Uterus (tissue), 4 donors: Measurements from ENCODE around the gene TSPAN5. TPM values are rescaled to one million over a fixed set of nuclear protein-coding genes. Genes with fewer than 3 reads are reported as not detected.

Experiments used
- DNase-seq, 2 donors: peaks; one replicate each; pipeline ENCODE4 v3.0.0-alpha.2; 2019 to 2020
- H3K27ac ChIP-seq, 2 donors: fragments of 200-600 bp; sonication (generic); 1 replicate in 1 of 2; 2 replicates in 1 of 2; pipeline ENCODE4 v1.5.1; 2016 to 2018
- H3K27me3 ChIP-seq, 2 donors: fragments of 200-600 bp; sonication (generic); one replicate each; pipeline ENCODE4 v1.5.1; 2018 to 2019; ENCODE audit warnings: control low read depth in 1 of 2
- H3K36me3 ChIP-seq, 2 donors: fragments of 200-600 bp; sonication (generic); one replicate each; pipeline ENCODE4 v1.5.1; 2019; ENCODE audit warnings: control low read depth in 1 of 2
- H3K4me1 ChIP-seq, 2 donors: fragments of 200-600 bp; sonication (generic); one replicate each; pipeline ENCODE4 v1.5.1; 2018 to 2019; ENCODE audit warnings: control low read depth in 1 of 2
- H3K4me3 ChIP-seq, 2 donors: fragments of 200-600 bp; sonication (generic); 1 replicate in 1 of 2; 2 replicates in 1 of 2; pipeline ENCODE4 v1.5.1; 2018 to 2019; ENCODE audit warnings: mild to moderate bottlenecking in 1 of 2
- H3K9me3 ChIP-seq, 2 donors: fragments of 200-600 bp; sonication (generic); one replicate each; pipeline ENCODE4 v1.5.1; 2019; ENCODE audit warnings: control low read depth in 1 of 2
- CTCF ChIP-seq, 4 experiments: fragments of 200-600 bp in 2 of 4; fragments of 450-650 bp in 2 of 4; sonication (generic) in 2 of 4; IDR thresholded peaks; one replicate each; pipeline ENCODE4 v1.5.1; 2016 to 2019; ENCODE audit warnings: antibody characterized with exemption in 4 of 4, mild to moderate bottlenecking in 2 of 4, moderate library complexity in 1 of 4
- POLR2A ChIP-seq, 2 donors: fragments of 450-650 bp; IDR thresholded peaks; one replicate each; pipeline ENCODE4 v1.6.1; 2016; ENCODE audit warnings: antibody characterized with exemption in 2 of 2, mild to moderate bottlenecking in 1 of 2, moderate library complexity in 1 of 2
- intact Hi-C: fragments of 100-400 bp; cut with DNase I; formaldehyde crosslinking; loops from one replicate; pipeline ENCODE4 v1.15.1; 2023; ENCODE audit warnings: low total_unique reads
- total RNA-seq, 4 donors: library from RNA; depleted of rRNA in 3 of 4; stranded (reverse); fragments of >200 nt in 3 of 4; gene quantifications; one replicate each; pipeline versions ENCODE4 v1.1.0 to v1.2.4, GENCODE V29; 2014 to 2023
- donor health status: DM: yes; HTN: yes; CAD: no.

TSPAN5 gene
- total RNA-seq, 4 donors from 2014 or later: 15.9 to 45.3 (median 30.3) TPM

- TF ChIP-seq CTCF (IDR thresholded peaks at IDR 0.05): no peak
- TF ChIP-seq POLR2A (IDR thresholded peaks at IDR 0.05): no peak
- DNase-seq: no peak
Observed at GRCh38 chr4:98544818-98545414, 113.5 kb downstream of the TSPAN5 start.

GRCh38 chr4:98544141-98544817 lies 114.1 kb downstream of the TSPAN5 start:
- TF ChIP-seq POLR2A (IDR thresholded peaks at IDR 0.05) (no peak), CTCF (IDR thresholded peaks at IDR 0.05) (no peak)

More at GRCh38 chr4:98544818-98545414, 113.5 kb downstream of the TSPAN5 start:
- Histone ChIP-seq H3K9me3 (no peaks in the 10 kb centered on the region), H3K4me3 (no peak overlapping the region), H3K36me3 (no peaks in the 10 kb centered on the region), H3K4me1 (no peaks in the 10 kb centered on the region), H3K27ac (no peak overlapping the region), H3K27me3 (no peaks in the 10 kb centered on the region)
- intact Hi-C loops: no loop called here

GRCh38 chr4:98542011-98542410 lies 116.4 kb downstream of the TSPAN5 start:
- no peaks in the 10 kb centered on the region for H3K9me3 ChIP-seq
- intact Hi-C loops: no loop called here
- DNase-seq: no peak
- H3K27ac ChIP-seq: no peak overlapping the region
- no peaks in the 10 kb centered on the region for H3K4me1 ChIP-seq
- H3K36me3 ChIP-seq: no peaks in the 10 kb centered on the region
- H3K27me3 ChIP-seq: no peaks in the 10 kb centered on the region
- no peak for TF ChIP-seq CTCF (IDR thresholded peaks at IDR 0.05)
- no peak for TF ChIP-seq POLR2A (IDR thresholded peaks at IDR 0.05)
- H3K4me3 ChIP-seq: no peak overlapping the region

More at GRCh38 chr4:98544141-98544817, 114.1 kb downstream of the TSPAN5 start:
- no peaks in the 10 kb centered on the region for H3K4me1 ChIP-seq
- no peaks in the 10 kb centered on the region for H3K9me3 ChIP-seq
- no peaks in the 10 kb centered on the region for H3K36me3 ChIP-seq
- no peak overlapping the region for H3K4me3 ChIP-seq
- H3K27ac ChIP-seq: no peak overlapping the region
- intact Hi-C loops: no loop called here
- no peak for DNase-seq
- no peaks in the 10 kb centered on the region for H3K27me3 ChIP-seq

- Histone ChIP-seq H3K36me3 (no peaks in the 10 kb centered on the region), H3K27me3 (no peaks in the 10 kb centered on the region), H3K27ac (no peak overlapping the region), H3K4me1 (no peaks in the 10 kb centered on the region), H3K4me3 (no peak overlapping the region), H3K9me3 (no peaks in the 10 kb centered on the region)
- DNase-seq: no peak
- TF ChIP-seq POLR2A (IDR thresholded peaks at IDR 0.05): no peak
- TF ChIP-seq CTCF (IDR thresholded peaks at IDR 0.05): no peak
- intact Hi-C loops: no loop called here
Observed at GRCh38 chr4:98540803-98541202, 117.6 kb downstream of the TSPAN5 start.

GRCh38 chr4:98539741-98540140 lies 118.7 kb downstream of the TSPAN5 start:
- H3K27me3 ChIP-seq: no peaks in the 10 kb centered on the region
- intact Hi-C loops: no loop called here
- H3K36me3 ChIP-seq: no peaks in the 10 kb centered on the region
- no peak overlapping the region for H3K27ac ChIP-seq
- TF ChIP-seq POLR2A (IDR thresholded peaks at IDR 0.05): no peak
- TF ChIP-seq CTCF (IDR thresholded peaks at IDR 0.05): no peak
- no peak for DNase-seq
- H3K4me3 ChIP-seq: no peak overlapping the region
- H3K9me3 ChIP-seq: no peaks in the 10 kb centered on the region
- no peaks in the 10 kb centered on the region for H3K4me1 ChIP-seq
